T-helper 22 cell (primary cell): Measurements from ENCODE around the gene LRIT2.

Experiments used
- DNase-seq: peaks from one replicate; pipeline ENCODE4 v3.0.0-alpha.2; 2020; ENCODE audit warnings: low read depth

Gene LRIT2

DNA sequence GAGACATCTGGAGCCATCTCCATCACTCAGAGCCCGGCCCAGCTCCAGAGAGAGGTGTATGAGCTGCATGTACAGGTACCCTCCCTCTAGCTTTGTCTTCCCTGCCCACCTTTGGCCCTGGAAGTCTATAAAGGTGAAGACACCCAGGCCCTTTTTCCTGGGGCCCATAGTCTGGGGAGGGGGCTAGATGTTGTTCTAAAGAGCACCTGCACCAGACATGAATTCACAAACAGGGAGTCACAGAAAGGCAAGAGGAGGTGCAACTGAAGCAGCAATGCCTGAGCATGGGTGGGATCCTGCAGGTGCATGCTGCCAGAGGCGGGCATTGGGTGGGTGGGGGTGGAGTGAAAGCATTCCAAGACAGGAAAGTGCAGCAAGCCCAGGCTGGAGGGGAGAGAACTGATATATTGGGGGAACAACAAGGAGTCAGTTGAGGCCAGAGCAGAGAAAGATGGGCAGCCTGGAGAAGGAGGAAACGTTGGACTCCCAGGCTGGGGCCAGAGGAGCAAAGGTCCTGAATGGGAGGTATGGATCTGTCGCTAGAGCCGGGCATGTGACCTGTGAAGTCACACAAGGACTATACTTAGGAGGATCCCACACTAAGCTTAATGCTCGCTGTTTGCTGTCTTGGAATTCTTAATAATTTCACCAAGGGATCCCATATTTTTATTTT lies 19.4 kb downstream of the LRIT2 start:
- no peak for DNase-seq

GRCh38 chr10:84205049-84205852 lies 20.1 kb downstream of the LRIT2 start:
- DNase-seq, result no peak

DNA sequence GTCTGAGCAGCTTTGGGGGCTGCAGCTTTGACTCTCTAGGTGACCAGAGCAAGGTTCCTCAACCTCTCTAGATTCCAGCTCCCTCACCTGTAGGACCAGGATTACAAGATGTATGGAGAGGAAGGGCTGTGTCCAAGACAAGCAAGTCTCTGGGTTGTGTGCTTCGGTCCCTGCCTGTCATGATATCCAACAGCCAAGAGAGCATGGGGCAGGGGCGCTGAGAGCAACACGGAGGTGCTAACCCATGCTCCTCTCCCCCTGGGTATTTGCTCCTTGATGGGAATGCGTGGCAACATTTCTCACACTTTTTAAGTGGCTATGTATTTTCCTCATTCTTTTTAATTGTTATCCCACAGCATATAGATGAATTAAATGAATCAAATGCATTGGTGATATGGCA lies 20.7 kb downstream of the LRIT2 start:
- no peak for DNase-seq

DNA sequence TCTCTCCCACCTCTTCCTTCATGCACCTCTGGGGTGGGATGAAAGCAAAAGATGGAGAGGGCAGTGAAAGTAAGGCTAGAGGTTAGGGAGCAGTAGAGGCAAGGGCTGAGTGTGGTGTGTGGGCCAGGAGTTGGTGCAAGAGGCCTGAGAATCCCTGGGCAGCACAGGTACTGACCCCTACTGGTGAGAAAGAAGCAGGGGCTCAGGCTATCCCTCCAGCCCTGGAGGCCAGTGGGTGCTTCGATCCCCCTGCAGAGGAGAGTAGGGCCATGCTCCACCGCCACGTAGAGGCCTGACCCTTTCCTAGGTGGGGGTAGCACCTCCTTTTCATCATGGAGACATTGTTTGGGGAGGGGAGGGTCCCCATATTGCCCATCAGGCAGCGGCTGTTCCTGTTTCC lies 21.2 kb downstream of the LRIT2 start:
- no peak for DNase-seq

DNA sequence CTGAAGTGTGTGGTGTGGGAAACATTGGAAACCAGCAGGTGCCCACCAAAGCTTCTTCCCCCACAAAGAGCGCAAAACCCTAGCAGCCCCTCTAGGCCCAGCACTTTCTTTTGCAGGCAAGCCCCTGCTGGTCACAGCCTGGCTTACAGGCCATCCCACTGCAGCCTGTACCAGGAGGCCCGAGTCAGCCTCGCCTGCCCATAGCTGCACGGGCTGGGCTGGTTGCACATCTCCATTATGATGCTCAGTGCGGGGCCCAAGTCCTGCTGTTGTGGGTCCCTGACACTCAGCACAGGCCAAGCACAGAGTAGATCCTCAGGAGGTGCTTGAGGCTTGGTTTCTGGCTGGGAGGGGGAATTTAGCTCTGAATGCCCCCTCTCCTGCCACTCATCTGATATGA lies 23.0 kb downstream of the LRIT2 start:
- no peak for DNase-seq

- no peak for DNase-seq
Observed at GRCh38 chr10:84201682-84202081, 23.7 kb downstream of the LRIT2 start.

DNA sequence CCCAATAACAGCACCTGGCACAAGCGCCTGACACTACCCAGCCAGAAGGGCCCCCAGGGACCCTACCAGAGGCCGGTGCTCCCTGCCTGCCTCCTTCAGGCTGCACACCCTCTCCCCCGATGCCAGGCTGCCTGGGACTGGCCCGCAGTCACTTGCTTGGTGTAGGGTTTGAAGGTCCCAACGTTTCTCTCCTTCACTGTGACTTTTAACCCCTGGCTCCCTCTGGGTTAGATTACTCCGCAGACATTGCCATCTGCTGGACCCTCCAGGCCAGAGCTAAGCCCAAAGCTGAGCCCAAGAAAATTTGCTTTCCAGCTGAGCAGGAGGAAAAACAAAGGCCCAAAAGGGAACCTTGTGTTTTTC lies 24.1 kb downstream of the LRIT2 start:
- no peak for DNase-seq

- DNase-seq, result no peak
Observed at GRCh38 chr10:84200537-84201243, 24.7 kb downstream of the LRIT2 start.

GRCh38 chr10:84198206-84198915 lies 27.0 kb downstream of the LRIT2 start:
- DNase-seq, result no peak

DNA sequence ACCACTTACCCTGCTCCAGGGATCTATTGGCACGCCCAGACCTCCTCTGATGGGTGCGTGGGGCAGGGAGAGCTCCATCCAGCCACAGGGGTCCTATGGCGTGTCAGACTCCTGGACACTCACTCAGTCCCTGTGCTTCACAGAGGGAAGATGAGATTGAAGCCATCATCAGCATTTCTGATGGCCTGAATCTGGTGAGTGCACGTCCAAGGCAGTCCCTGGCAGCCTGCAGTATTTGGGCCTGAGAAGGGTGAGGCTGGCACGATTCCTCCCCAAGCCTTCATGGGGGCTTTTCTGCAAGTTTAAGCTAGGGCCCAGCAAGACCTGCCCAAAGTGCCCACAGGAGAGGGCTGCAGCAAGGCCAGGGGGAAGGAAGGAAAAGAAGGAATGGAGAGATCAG lies 27.7 kb downstream of the LRIT2 start:
- DNase-seq, result no peak

GRCh38 chr10:84196941-84197340 lies 28.4 kb downstream of the LRIT2 start:
- DNase-seq, result no peak

DNA sequence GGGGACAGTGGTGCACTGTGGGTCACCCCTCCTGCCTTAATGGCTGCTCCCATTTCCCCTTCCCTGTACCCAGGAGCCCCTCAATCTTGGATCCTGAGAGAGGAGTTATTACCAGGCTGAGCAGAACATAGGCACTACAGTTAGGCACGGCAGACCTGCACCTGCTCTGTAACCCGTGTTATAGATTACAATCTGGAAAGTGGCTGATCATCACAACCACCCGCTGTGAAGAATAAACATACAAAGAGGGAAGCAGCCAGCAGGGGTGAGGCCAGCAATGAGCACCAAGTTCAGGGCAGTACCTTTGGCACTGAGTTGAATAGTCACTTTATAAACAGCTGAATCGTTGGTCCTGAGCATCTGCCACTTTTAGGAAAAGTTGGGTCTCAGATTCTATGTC lies 29.3 kb downstream of the LRIT2 start:
- DNase-seq, result no peak

GRCh38 chr10:84195044-84195830 lies 30.1 kb downstream of the LRIT2 start:
- DNase-seq, result no peak

DNA sequence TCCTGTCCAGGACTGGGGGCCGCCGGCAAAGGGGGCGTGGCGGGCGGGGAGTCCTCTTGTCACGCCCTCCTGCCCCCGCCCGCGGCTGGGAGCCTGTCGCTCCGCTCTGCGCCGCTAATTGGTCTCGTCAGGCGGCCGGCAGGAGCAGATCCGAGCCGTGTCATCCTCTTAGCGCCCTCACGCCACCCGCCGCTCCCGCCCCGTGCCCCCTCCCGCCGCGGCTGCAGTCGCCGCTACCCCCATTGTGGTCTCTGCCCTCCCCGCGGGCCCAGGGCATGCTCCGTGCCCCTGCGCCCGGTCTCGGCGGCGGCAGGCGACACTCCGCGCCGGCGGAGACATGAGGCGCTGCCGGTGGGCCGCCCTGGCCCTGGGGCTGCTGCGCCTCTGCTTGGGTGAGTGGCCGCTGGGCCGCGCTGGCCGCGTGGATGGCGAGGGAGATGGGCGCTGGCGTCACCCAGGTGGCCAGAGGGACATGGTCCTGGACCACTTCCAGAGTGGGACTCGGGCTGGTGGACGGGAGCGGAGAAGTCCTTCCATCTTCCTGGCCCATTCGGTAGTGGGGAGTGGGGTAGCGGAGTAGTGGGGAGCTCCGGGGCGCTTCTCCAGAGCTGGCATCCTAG lies 30.8 kb downstream of the LRIT2 start, which contains the start of gene CDHR1:
CDHR1 (plus strand) TSS at position 114 of the 620 bp plus-strand sequence; CDS start at position 338, 224 bp downstream.
- no peak for DNase-seq

DNA sequence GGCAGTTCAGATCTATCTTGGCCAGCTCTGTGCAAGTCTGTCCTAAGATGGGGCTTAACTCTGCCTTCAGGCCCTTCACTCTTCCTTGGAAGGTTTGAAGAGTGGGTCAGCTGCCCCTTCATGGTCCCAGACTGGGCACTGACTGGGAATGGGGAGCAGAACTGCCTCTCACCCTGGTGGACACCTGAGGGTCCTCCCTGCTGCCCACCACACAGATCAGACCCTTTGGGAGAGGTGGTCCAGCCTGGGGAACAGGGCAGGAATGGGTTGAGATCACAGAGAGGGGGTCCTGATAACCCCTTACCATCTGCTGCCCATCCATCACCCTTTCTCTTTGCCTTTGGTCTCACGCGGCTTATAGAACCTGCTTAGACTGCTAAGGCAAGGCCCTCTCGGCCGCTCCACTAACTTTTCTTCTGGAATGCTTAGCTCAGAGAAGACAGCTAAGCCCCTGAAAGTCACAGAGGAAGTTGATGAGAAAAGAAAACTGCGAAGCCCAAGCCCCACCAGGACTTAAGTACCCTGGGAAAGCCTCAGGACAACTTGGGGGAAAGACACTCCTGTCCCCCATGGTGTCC lies 31.4 kb downstream of the LRIT2 start:
- DNase-seq, result no peak

DNA sequence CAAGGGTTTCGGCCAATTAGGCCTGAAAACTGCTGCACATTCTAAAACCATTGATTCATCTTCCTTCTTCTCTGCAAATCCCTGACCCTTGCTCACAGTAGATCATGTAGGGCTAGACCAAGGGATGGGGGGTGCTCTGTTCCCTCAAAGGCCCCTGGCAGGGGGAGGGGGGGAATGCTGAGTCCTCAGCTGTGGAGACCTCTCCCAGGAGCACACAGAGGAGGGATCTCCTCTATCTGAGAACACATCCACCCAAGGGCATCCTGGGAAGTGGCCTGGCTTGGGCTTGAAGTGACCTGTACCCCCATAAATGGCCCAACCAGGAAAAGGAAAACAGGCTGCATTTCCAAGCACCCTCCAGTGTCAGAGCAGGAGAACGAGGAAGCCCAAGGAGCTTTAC lies 32.0 kb downstream of the LRIT2 start:
- no peak for DNase-seq

GRCh38 chr10:84191106-84191505 lies 34.2 kb downstream of the LRIT2 start:
- no peak for DNase-seq

- no peak for DNase-seq
Observed at GRCh38 chr10:84190621-84191020, 34.7 kb downstream of the LRIT2 start.

DNA sequence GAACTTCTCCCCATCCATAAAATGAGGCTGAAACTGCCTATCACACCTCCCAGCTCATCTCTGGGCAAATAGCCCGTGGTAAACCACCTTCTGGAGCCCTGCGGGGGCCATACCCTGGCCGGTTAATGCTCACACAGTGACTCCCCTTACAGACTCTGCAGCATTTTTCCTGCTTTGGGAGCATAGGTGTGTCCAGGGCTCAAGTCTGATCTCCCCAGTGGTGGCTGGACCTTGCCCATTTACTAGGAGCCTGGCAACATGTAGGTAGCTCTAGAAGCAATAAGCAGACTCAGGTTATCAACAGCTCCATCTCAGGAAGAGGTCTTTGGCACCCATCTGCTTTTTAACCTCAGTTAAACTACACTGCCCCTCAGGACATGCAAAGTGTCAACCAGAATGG lies 36.5 kb downstream of the LRIT2 start:
- no peak for DNase-seq

DNA sequence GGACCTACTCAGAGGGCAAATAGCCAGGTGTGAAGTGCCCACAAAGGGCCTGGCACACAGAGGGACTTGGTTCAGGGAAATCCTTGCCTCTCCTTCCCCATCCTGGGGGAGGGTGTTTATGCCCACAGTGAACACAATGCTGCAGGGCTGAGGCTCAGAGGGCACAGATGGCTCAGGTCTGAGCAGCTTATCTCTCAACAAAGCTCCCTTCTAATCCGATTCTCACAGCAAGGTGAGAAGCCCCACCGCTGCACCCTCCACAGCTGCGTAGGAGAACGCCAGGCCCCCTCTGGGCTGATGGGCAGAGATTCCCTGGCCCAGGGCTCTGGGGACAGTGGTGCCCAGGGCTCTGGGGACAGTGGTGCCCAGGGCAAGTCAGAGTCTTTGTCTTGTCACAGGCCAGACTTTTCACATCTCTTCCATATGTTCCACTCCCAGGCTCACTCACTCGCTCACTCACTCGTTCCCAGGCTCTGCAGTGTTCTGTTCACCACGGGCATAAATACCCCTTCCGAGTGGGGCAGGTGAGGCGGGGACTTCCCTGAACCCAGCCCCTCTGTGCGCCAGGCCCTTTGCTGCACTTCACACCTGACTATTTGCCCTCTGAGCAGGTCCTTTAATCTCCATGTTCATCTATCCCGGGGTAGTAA lies 39.7 kb downstream of the LRIT2 start:
- no peak for DNase-seq
